Measurements from ENCODE around the gene TBC1D3B.

Gene TBC1D3B

DNA sequence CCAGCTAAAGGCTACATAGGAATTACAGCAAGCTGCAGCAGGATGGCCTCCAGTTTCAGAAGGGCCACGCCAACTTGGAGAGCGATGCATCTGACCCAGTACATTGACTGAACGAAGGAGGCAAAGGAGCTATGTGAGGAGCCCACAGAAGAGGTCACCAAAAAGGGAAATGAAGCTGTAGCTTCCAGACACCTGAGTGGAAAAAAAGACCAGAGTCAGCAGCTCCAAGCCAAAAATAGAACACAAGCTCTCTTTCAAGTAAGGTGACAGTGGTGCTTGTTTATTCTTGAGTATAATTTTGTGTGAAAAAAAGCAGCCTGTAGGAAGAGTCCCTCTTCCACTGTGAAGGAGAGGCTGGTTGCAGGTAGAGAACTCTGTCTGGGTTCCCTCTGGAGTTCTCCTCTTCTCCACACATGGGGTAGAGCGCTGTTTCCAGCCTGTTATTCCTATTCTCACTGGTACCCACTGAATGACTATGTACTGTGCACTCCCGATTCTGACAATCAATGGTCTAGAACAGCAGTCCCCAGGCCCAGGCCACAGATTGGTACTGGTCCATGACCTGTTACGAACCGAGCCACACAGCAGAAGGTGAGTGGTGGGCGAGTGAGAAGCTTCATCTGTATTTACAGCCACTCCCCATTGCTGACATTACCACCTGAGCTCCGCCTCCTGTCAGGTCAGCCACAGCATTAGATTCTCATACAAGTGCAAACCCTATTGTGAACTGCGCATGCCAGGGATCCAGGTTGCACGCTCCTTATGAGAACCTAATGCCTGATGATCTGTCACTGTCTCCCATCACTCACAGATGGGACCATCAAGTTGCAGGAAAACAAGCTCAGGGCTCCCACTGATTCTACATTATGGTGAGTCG lies 57.7 kb downstream of the TBC1D3B start:
- H3K9ac ChIP-seq (ENCODE audit: low read length) = no peak overlapping the region

DNA sequence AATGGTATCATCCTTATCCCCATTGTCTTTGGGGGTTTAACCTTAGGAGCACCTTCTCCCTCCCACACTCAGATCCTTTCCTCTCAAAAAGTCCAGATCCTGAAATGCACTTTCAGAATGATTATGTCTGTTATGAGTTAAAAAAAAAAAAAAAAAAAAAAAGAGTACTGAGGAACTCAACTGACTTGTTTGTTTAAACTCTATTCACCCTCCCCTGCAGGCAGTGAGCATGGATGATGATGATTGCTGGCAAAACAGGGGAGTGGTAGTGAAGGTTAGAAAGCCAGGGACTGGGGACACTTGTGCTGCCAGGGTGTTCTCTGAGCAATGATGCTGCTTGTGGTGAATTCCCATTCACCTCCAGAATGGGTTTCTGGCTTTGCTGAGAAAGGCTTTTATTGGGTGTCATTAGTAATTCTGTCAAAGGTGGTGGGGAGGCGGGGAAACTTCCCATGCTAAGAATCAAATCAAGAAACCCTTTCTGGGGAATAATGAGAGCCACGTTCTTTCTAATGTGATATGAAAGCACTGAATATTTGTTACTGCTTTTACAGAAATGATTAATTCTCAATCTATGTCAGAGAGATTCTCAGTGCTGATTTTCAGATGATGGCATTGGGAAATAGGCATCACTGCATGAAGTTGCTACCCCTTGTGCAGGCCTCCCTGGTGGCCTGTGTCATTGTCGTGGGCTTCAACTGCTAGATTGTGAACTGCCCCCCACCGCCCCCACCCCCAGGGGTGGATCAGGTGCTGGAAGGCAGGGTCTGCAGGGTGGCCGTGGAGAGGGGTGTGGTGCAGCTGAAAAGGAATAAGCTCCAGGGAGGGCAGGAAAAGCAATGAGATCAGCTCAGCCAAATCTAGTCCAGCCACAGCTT lies 58.7 kb downstream of the TBC1D3B start:
- H3K36me3 ChIP-seq (ENCODE audit: low read length) = no peaks in the 10 kb centered on the region
- no peaks in the 10 kb centered on the region for H3K9me2 ChIP-seq (replicated peaks; ENCODE audit: insufficient read depth, low read length)
- H3F3A ChIP-seq (ENCODE audit: insufficient read depth) = no peaks in the 10 kb centered on the region
- H3K27ac ChIP-seq (ENCODE audit: low read depth, low read length) = no peak overlapping the region
- H3K9me3 ChIP-seq (ENCODE audit: insufficient read depth, low read length) = no peaks in the 10 kb centered on the region
- TF ChIP-seq, protein P1, sequence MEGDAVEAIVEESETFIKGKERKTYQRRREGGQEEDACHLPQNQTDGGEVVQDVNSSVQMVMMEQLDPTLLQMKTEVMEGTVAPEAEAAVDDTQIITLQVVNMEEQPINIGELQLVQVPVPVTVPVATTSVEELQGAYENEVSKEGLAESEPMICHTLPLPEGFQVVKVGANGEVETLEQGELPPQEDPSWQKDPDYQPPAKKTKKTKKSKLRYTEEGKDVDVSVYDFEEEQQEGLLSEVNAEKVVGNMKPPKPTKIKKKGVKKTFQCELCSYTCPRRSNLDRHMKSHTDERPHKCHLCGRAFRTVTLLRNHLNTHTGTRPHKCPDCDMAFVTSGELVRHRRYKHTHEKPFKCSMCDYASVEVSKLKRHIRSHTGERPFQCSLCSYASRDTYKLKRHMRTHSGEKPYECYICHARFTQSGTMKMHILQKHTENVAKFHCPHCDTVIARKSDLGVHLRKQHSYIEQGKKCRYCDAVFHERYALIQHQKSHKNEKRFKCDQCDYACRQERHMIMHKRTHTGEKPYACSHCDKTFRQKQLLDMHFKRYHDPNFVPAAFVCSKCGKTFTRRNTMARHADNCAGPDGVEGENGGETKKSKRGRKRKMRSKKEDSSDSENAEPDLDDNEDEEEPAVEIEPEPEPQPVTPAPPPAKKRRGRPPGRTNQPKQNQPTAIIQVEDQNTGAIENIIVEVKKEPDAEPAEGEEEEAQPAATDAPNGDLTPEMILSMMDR (IDR thresholded peaks at IDR 0.05; ENCODE audit: insufficient read depth, low read length, poor library complexity, severe bottlenecking) = no peak
- no peak for TF ChIP-seq EZH2phosphoT487 (conservative IDR thresholded peaks at IDR 0.05; ENCODE audit: low read length)
- H3K79me2 ChIP-seq (ENCODE audit: insufficient read depth, low read length) = no peaks in the 10 kb centered on the region
- no peak overlapping the region for H3K4me3 ChIP-seq (ENCODE audit: insufficient read depth, low read length, poor library complexity, severe bottlenecking)
- H3K4me2 ChIP-seq (ENCODE audit: low read depth, low read length, poor library complexity, severe bottlenecking) = no peak overlapping the region
- no peak overlapping the region for H3K9ac ChIP-seq (ENCODE audit: low read length)
- no peaks in the 10 kb centered on the region for H4K20me1 ChIP-seq (ENCODE audit: low read depth, low read length)
- no peak overlapping the region for H2AFZ ChIP-seq (ENCODE audit: low read depth, low read length, severe bottlenecking)
- no peaks in the 10 kb centered on the region for H3K27me3 ChIP-seq (ENCODE audit: low read length)

More for the DNA sequence above, 57.7 kb downstream of the TBC1D3B start:
- Histone ChIP-seq H3K4me2 (ENCODE audit: low read depth, low read length, poor library complexity, severe bottlenecking) (no peak overlapping the region), H3F3A (ENCODE audit: insufficient read depth) (no peaks in the 10 kb centered on the region), H3K36me3 (ENCODE audit: low read length) (no peaks in the 10 kb centered on the region), H3K27me3 (ENCODE audit: low read length) (no peaks in the 10 kb centered on the region), H3K27ac (ENCODE audit: low read depth, low read length) (no peak overlapping the region), H3K9me3 (ENCODE audit: insufficient read depth, low read length) (no peaks in the 10 kb centered on the region), H3K4me3 (ENCODE audit: insufficient read depth, low read length, poor library complexity, severe bottlenecking) (no peak overlapping the region), H2AFZ (ENCODE audit: low read depth, low read length, severe bottlenecking) (no peak overlapping the region), H3K9me2 (replicated peaks; ENCODE audit: insufficient read depth, low read length) (no peaks in the 10 kb centered on the region), H3K79me2 (ENCODE audit: insufficient read depth, low read length) (no peaks in the 10 kb centered on the region), H4K20me1 (ENCODE audit: low read depth, low read length) (no peaks in the 10 kb centered on the region)
- TF ChIP-seq EZH2phosphoT487 (conservative IDR thresholded peaks at IDR 0.05; ENCODE audit: low read length) = no peak
- TF ChIP-seq, protein P1 (IDR thresholded peaks at IDR 0.05; ENCODE audit: insufficient read depth, low read length, poor library complexity, severe bottlenecking) = no peak

Measured in SU-DHL-6 (cell line).